MM.1S (cell line): Measurements from ENCODE around the gene PTCH2.

Source experiments
- DNase-seq: peaks from one replicate; pipeline ENCODE4 v3.0.0-alpha.2; 2015
- H2AFZ ChIP-seq: fragments of 300-600 bp; sonication (generic); 2 replicates; pipeline ENCODE4 v1.6.0; 2016; ENCODE audit warnings: antibody characterized with exemption, low read length
- H3F3A ChIP-seq: fragments of 300-600 bp; sonication (generic); 2 replicates; pipeline ENCODE4 v1.6.1; 2016; ENCODE audit warnings: mild to moderate bottlenecking, antibody characterized with exemption, low read length, moderate library complexity, mixed read lengths; ENCODE audit not compliant: insufficient read depth
- H3K27ac ChIP-seq: fragments of 300-600 bp; sonication (generic); 2 replicates; pipeline ENCODE4 v1.5.1; 2016; ENCODE audit warnings: mild to moderate bottlenecking, low read length
- H3K27me3 ChIP-seq: fragments of 300-600 bp; sonication (generic); replicated peaks from 2 replicates; pipeline ENCODE4 v1.6.0; 2016; ENCODE audit warnings: low read length; ENCODE audit not compliant: insufficient read depth
- H3K36me3 ChIP-seq: fragments of 300-600 bp; sonication (generic); replicated peaks from 2 replicates; pipeline ENCODE4 v1.6.1; 2016; ENCODE audit warnings: mild to moderate bottlenecking, low read length, mixed read lengths; ENCODE audit not compliant: insufficient read depth
- H3K4me1 ChIP-seq: fragments of 300-600 bp; sonication (generic); 2 replicates; pipeline ENCODE4 v1.6.1; 2016; ENCODE audit warnings: low read length, mixed read lengths
- H3K4me2 ChIP-seq: fragments of 300-600 bp; sonication (generic); 2 replicates; pipeline ENCODE4 v1.6.0; 2016; ENCODE audit warnings: low read depth, low read length
- H3K4me3 ChIP-seq: fragments of 300-600 bp; sonication (generic); 2 replicates; pipeline ENCODE4 v1.5.1; 2016; ENCODE audit warnings: low read length, mixed read lengths
- H3K79me2 ChIP-seq: fragments of 300-600 bp; sonication (generic); 2 replicates; pipeline ENCODE4 v1.6.1; 2016; ENCODE audit warnings: mixed run types, low read length, mixed read lengths
- H3K9ac ChIP-seq: fragments of 300-600 bp; sonication (generic); 2 replicates; pipeline ENCODE4 v1.6.1; 2016; ENCODE audit warnings: low read length, mixed read lengths
- H3K9me2 ChIP-seq: fragments of 300-600 bp; sonication (generic); replicated peaks from 2 replicates; pipeline ENCODE4 v1.6.1; 2016; ENCODE audit warnings: mild to moderate bottlenecking, low read length, mixed read lengths; ENCODE audit not compliant: insufficient read depth
- H3K9me3 ChIP-seq: fragments of 300-600 bp; sonication (generic); replicated peaks from 2 replicates; pipeline ENCODE4 v1.6.1; 2016; ENCODE audit warnings: mild to moderate bottlenecking, low read length, mixed read lengths; ENCODE audit not compliant: insufficient read depth
- H4K20me1 ChIP-seq: fragments of 300-600 bp; sonication (generic); 2 replicates; pipeline ENCODE4 v1.6.1; 2016; ENCODE audit warnings: mild to moderate bottlenecking, low read length, moderate library complexity, mixed read lengths; ENCODE audit not compliant: insufficient read depth
- EZH2 ChIP-seq: fragments of 300-600 bp; sonication (generic); optimal IDR thresholded peaks from 2 replicates; pipeline ENCODE3; 2017; ENCODE audit warnings: low read depth, mild to moderate bottlenecking, antibody characterized with exemption, low read length, mixed read lengths
- EZH2phosphoT487 ChIP-seq: fragments of 300-600 bp; sonication (generic); IDR thresholded peaks from 2 replicates; pipeline ENCODE4 v1.6.1; 2018; ENCODE audit warnings: antibody characterized with exemption, low read length
- TF ChIP-seq, protein P1 (sequence below): fragments of 300-600 bp; sonication (generic); IDR thresholded peaks from 2 replicates; pipeline ENCODE4 v1.5.1; 2016; ENCODE audit warnings: antibody characterized with exemption, low read length, mixed read lengths

PTCH2 gene

DNA sequence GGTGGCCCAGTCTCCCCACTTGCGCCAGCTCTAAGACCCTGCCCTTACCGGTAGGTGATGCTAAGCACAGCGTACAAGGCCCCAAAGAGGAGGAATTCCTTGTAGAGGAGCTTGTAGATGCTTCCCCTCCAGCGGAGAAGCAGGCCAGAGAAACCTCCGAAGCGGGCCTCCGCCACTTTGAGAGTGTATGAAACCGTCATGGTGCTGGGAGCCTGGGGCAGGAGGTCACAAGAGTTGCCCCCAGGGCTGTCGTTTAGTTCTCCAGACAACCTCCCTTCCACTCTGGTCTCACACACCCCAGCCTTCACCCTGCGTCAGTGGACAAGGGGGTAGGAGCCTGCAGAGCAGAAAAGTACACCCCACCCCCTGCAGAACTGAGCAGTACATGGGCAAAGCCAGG is 55.5 kb downstream of the PTCH2 start:
- Histone ChIP-seq H4K20me1 (no peaks in the 10 kb centered on the region), H2AFZ (no peak overlapping the region), H3K9me3 (no peaks in the 10 kb centered on the region), H3K27me3 (no peaks in the 10 kb centered on the region), H3K4me3 (no peak overlapping the region), H3F3A (peaks cover 8% of the 10 kb centered on the region), H3K4me2 (no peak overlapping the region), H3K36me3 (no peaks in the 10 kb centered on the region), H3K79me2 (no peaks in the 10 kb centered on the region), H3K4me1 (peaks cover 8% of the 10 kb centered on the region; the same call in 1 of the 2 replicates), H3K9me2 (no peaks in the 10 kb centered on the region), H3K27ac (no peak overlapping the region), H3K9ac (no peak overlapping the region)
- DNase-seq: no peak
- TF ChIP-seq, protein P1, sequence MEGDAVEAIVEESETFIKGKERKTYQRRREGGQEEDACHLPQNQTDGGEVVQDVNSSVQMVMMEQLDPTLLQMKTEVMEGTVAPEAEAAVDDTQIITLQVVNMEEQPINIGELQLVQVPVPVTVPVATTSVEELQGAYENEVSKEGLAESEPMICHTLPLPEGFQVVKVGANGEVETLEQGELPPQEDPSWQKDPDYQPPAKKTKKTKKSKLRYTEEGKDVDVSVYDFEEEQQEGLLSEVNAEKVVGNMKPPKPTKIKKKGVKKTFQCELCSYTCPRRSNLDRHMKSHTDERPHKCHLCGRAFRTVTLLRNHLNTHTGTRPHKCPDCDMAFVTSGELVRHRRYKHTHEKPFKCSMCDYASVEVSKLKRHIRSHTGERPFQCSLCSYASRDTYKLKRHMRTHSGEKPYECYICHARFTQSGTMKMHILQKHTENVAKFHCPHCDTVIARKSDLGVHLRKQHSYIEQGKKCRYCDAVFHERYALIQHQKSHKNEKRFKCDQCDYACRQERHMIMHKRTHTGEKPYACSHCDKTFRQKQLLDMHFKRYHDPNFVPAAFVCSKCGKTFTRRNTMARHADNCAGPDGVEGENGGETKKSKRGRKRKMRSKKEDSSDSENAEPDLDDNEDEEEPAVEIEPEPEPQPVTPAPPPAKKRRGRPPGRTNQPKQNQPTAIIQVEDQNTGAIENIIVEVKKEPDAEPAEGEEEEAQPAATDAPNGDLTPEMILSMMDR: no peak
- TF ChIP-seq EZH2phosphoT487 (no peak), EZH2 (no peak)

DNA sequence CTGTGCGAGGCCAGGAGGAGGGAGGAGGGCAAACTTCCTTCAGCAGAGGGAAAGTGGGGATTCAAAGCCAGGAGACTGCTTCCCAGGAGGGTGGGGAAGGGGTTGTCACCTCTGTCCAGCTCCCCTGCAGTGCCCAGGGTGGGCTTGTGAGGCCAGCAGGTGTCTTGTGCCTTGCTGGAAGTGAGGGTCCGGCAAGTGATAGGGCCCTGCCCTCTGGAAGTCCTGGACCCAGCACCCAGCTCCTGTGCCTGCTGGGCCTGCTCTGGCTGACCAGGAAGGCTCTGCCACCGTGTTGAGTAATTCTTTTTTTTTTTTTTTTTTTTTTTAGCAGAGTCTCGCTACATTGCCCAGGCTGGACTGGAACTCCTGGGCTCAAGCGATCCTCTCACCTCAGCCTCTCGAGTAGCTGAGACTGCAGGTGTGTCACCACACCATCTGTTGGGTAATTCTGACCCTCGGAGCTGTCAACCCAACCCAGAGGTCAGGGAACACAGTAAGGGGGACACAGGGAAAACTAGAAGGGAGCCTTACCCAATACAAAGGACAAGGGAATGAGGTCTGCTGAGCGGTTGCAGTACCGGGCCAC is 56.1 kb downstream of the PTCH2 start:
- Histone ChIP-seq H3K4me1 (peaks cover 8% of the 10 kb centered on the region; the same call in 1 of the 2 replicates), H3K9ac (no peak overlapping the region), H3F3A (peaks cover 9% of the 10 kb centered on the region), H3K4me2 (no peak overlapping the region), H2AFZ (peak overlapping the region; percentile 64), H3K79me2 (no peaks in the 10 kb centered on the region), H3K4me3 (no peak overlapping the region), H3K36me3 (no peaks in the 10 kb centered on the region), H3K27me3 (no peaks in the 10 kb centered on the region), H3K27ac (no peak overlapping the region), H3K9me3 (no peaks in the 10 kb centered on the region), H4K20me1 (no peaks in the 10 kb centered on the region), H3K9me2 (no peaks in the 10 kb centered on the region)
- DNase-seq: no peak
- TF ChIP-seq, protein P1: no peak
- TF ChIP-seq EZH2 (no peak), EZH2phosphoT487 (no peak)

DNA sequence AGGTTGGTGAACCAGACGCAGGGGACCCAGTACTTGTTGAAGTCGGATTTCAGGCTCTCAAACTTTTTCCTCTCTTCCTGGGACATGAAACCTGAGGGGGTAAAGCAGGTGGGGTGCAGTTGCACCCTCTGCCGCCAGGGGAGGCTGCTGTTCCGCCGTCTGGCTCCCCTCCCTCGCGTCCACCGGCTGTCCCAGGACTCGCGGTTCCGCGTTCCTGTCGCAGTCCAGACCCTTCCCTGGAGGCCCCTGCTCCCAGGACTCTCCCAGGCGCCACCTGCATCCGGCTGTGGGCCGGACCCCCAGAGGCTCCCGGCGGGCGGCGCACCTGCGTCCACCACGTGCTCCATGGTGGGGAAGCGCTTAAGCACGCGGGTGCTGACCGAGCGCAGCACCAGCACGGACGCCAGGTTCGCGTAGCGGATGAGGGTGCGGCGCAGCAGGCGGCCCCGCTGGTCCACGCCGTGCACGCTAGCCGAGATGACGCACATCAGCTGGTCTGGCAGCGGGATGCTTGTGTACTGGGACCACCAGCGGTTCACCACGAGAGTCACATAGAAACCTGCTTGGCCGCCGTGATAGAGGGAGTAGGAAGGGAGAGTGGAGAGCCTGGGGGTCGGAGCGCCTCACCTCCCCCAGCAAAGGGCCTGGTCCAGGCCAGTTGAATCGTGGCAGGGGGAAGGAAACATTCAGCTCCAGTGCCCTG is 56.8 kb downstream of the PTCH2 start:
- Histone ChIP-seq H2AFZ (peak overlapping the region; percentile 64), H3K4me3 (peak overlapping the region; percentile 47), H3K9ac (no peak overlapping the region), H3K27me3 (no peaks in the 10 kb centered on the region), H3K4me1 (peaks cover 8% of the 10 kb centered on the region; the same call in 1 of the 2 replicates), H3K27ac (no peak overlapping the region), H3K4me2 (peak overlapping the region; percentile 71), H4K20me1 (no peaks in the 10 kb centered on the region), H3K36me3 (no peaks in the 10 kb centered on the region), H3K9me2 (no peaks in the 10 kb centered on the region), H3K79me2 (no peaks in the 10 kb centered on the region), H3K9me3 (no peaks in the 10 kb centered on the region), H3F3A (peaks cover 13% of the 10 kb centered on the region)
- DNase-seq: peak; percentile 27
- TF ChIP-seq EZH2: no peak
- TF ChIP-seq, protein P1: peak; percentile 90
